Upper lobe of right lung (tissue), 1 donor: ENCODE data around the gene ARHGAP19. TPM values are rescaled to one million over a fixed set of nuclear protein-coding genes. Genes with fewer than 3 reads are reported as not detected.

Experiments
- ATAC-seq: fragments of 200-7000 bp; cut with Tn5 transposase; one replicate; pipeline ENCODE4 v1.9.1; 2020; ENCODE audit warnings: mild to moderate bottlenecking, moderate library complexity
- DNase-seq: peaks from one replicate; pipeline ENCODE4 v3.0.0-alpha.2; 2020
- H3K27ac ChIP-seq: fragments of 200-600 bp; one replicate; pipeline ENCODE4 v1.8.0; 2022
- H3K27me3 ChIP-seq: fragments of 200-600 bp; one replicate; pipeline ENCODE4 v1.8.0; 2022; ENCODE audit warnings: mild to moderate bottlenecking
- H3K36me3 ChIP-seq: fragments of 200-600 bp; one replicate; pipeline ENCODE4 v1.8.0; 2022
- H3K4me1 ChIP-seq: fragments of 200-600 bp; one replicate; pipeline ENCODE4 v1.8.0; 2022
- H3K4me3 ChIP-seq: fragments of 200-600 bp; one replicate; pipeline ENCODE4 v1.8.0; 2022; ENCODE audit warnings: mild to moderate bottlenecking
- H3K9me3 ChIP-seq: fragments of 200-600 bp; one replicate; pipeline ENCODE4 v1.8.0; 2022
- intact Hi-C: fragments of 100-400 bp; cut with DNase I; formaldehyde crosslinking; loops from one replicate; pipeline ENCODE4 v1.11.0; 2022
- total RNA-seq: library from RNA; stranded (reverse); fragmentation: NEBNext Ultra II Directional; extraction: Animal tissue kit (Norgen Biotek cat#: 25700); gene quantifications from one replicate; pipeline ENCODE4 v1.2.1, GENCODE V29; 2021
- TF ChIP-seq, protein P1 (sequence below): fragments of 200-600 bp; IDR thresholded peaks from one replicate; pipeline ENCODE4 v1.8.0; 2022; ENCODE audit warnings: antibody characterized with exemption
- donor health status: DM: no; HTN: yes; CAD: no; lungs with severe emphysema.

The ARHGAP19 gene
- total RNA-seq, 1 donor from 2014 or later, result 14.0 TPM

- H3K4me3 ChIP-seq, result no peak overlapping the region
- no peaks in the 10 kb centered on the region for H3K9me3 ChIP-seq
- no peaks in the 10 kb centered on the region for H3K36me3 ChIP-seq
- DNase-seq, result peak; percentile 29
- no peak overlapping the region for H3K27ac ChIP-seq
- no peaks in the 10 kb centered on the region for H3K4me1 ChIP-seq
- TF ChIP-seq, protein P1, sequence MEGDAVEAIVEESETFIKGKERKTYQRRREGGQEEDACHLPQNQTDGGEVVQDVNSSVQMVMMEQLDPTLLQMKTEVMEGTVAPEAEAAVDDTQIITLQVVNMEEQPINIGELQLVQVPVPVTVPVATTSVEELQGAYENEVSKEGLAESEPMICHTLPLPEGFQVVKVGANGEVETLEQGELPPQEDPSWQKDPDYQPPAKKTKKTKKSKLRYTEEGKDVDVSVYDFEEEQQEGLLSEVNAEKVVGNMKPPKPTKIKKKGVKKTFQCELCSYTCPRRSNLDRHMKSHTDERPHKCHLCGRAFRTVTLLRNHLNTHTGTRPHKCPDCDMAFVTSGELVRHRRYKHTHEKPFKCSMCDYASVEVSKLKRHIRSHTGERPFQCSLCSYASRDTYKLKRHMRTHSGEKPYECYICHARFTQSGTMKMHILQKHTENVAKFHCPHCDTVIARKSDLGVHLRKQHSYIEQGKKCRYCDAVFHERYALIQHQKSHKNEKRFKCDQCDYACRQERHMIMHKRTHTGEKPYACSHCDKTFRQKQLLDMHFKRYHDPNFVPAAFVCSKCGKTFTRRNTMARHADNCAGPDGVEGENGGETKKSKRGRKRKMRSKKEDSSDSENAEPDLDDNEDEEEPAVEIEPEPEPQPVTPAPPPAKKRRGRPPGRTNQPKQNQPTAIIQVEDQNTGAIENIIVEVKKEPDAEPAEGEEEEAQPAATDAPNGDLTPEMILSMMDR, result no peak
- peaks cover 9% of the 10 kb centered on the region for H3K27me3 ChIP-seq
- intact Hi-C loops, result no loop called here
- ATAC-seq, result no peak
These were observed 119.4 kb downstream of the ARHGAP19 start for GRCh38 chr10:97173036-97173435.

Other genes starting within 250 kb of the ARHGAP19 start
- 0.23 TPM for gene SLIT1, start 106.7 kb downstream of the ARHGAP19 start, total RNA-seq
- 10.4 TPM for gene FRAT1, start 26.6 kb upstream of the ARHGAP19 start, total RNA-seq
- gene FRAT2, start 42.1 kb upstream of the ARHGAP19 start, total RNA-seq, result 20.4 TPM
- gene RRP12, start 108.7 kb upstream of the ARHGAP19 start, total RNA-seq, result 23.7 TPM
- gene PGAM1, start 133.6 kb upstream of the ARHGAP19 start, total RNA-seq, result 139 TPM
- 27.0 TPM for gene EXOSC1, start 153.4 kb upstream of the ARHGAP19 start, total RNA-seq
- gene ZDHHC16, start 153.5 kb upstream of the ARHGAP19 start, total RNA-seq, result 63.2 TPM
- gene MMS19, start 205.8 kb upstream of the ARHGAP19 start, total RNA-seq, result 70.7 TPM
- 37.5 TPM for gene UBTD1, start 206.3 kb upstream of the ARHGAP19 start, total RNA-seq